WTC11 (cell line): Measurements from ENCODE around the gene TPBGL. TPM values are rescaled to one million over a fixed set of nuclear protein-coding genes. Genes with fewer than 3 reads are reported as not detected.

Experiments
- ATAC-seq: fragments of 200-7000 bp; cut with Tn5 transposase; 2 replicates; pipeline ENCODE4 v1.10.0; 2021; ENCODE audit warnings: mild to moderate bottlenecking, moderate library complexity
- CTCF ChIA-PET: fragments of 300-600 bp; sonication (Branson Sonifier 250); formaldehyde crosslinking; loops from one replicate; lab custom pipeline; 2021; ENCODE audit warnings: antibody characterized with exemption; lab: Charles Lee
- POLR2A ChIA-PET: fragments of 350-600 bp; sonication (Branson Sonifier 250); formaldehyde crosslinking; loops from one replicate; lab custom pipeline; 2021; ENCODE audit warnings: antibody characterized with exemption; lab: Charles Lee
- DNase-seq: peaks from one replicate; pipeline ENCODE4 v3.0.0; 2021; ENCODE audit warnings: low spot score
- H3K27ac Mint-ChIP-seq: 2 replicates; pipeline ENCODE4 v1.8.0; 2021; ENCODE audit warnings: mixed read lengths
- H3K27me3 Mint-ChIP-seq: 2 replicates; pipeline ENCODE4 v1.8.0; 2021; ENCODE audit warnings: low read depth, mild to moderate bottlenecking, moderate library complexity, mixed read lengths
- H3K36me3 Mint-ChIP-seq: 2 replicates; pipeline ENCODE4 v1.8.0; 2021; ENCODE audit warnings: mixed read lengths
- H3K4me1 Mint-ChIP-seq: 2 replicates; pipeline ENCODE4 v1.8.0; 2022; ENCODE audit warnings: mixed read lengths
- H3K4me3 Mint-ChIP-seq: 2 replicates; pipeline ENCODE4 v1.8.0; 2021; ENCODE audit warnings: mild to moderate bottlenecking, moderate library complexity, mixed read lengths
- H3K9me3 Mint-ChIP-seq: 2 replicates; pipeline ENCODE4 v1.8.0; 2021; ENCODE audit warnings: mixed read lengths
- AFF4 ChIP-seq: sonication (generic); formaldehyde crosslinking; IDR thresholded peaks from 2 replicates; pipeline ENCODE4 v1.8.1; 2023; ENCODE audit warnings: mild to moderate bottlenecking, missing genetic modification reagents, borderline replicate concordance
- GRHL2 ChIP-seq: fragments of 250-450 bp; sonication (Bioruptor Pico); IDR thresholded peaks from 2 replicates; pipeline ENCODE4 v1.8.0; 2022; ENCODE audit warnings: mild to moderate bottlenecking, moderate library complexity; ENCODE audit not compliant: insufficient replicate concordance, severe bottlenecking
- HMGXB4 ChIP-seq: sonication (generic); formaldehyde crosslinking; IDR thresholded peaks from 2 replicates; pipeline ENCODE4 v1.8.1; 2023; ENCODE audit warnings: mild to moderate bottlenecking, moderate library complexity, missing genetic modification reagents
- IRF1 ChIP-seq: sonication (generic); formaldehyde crosslinking; IDR thresholded peaks from 2 replicates; pipeline ENCODE4 v1.8.0; 2023; ENCODE audit warnings: missing genetic modification reagents
- JAZF1 ChIP-seq: fragments of 250-450 bp; sonication (Bioruptor Pico); IDR thresholded peaks from 2 replicates; pipeline ENCODE4 v1.9.0; 2021; ENCODE audit warnings: moderate library complexity, mild to moderate bottlenecking, inconsistent platforms
- KAT7 ChIP-seq: sonication (generic); formaldehyde crosslinking; IDR thresholded peaks from 2 replicates; pipeline ENCODE4 v1.8.1; 2023; ENCODE audit warnings: missing genetic modification reagents, mild to moderate bottlenecking, borderline replicate concordance
- NR1H2 ChIP-seq: sonication (generic); formaldehyde crosslinking; IDR thresholded peaks from 2 replicates; pipeline ENCODE4 v1.9.0; 2021; ENCODE audit warnings: mild to moderate bottlenecking, moderate library complexity, missing genetic modification reagents
- PRRX2 ChIP-seq: fragments of 250-450 bp; sonication (Bioruptor Pico); IDR thresholded peaks from 2 replicates; pipeline ENCODE4 v1.8.0; 2021; ENCODE audit warnings: mild to moderate bottlenecking
- RELA ChIP-seq: sonication (generic); formaldehyde crosslinking; IDR thresholded peaks from 2 replicates; pipeline ENCODE4 v1.8.1; 2022; ENCODE audit warnings: missing genetic modification reagents, mild to moderate bottlenecking, borderline replicate concordance
- SP1 ChIP-seq: sonication (generic); formaldehyde crosslinking; conservative IDR thresholded peaks from 2 replicates; pipeline ENCODE4 v1.8.1; 2022; ENCODE audit warnings: missing genetic modification reagents
- TEAD4 ChIP-seq: sonication (generic); formaldehyde crosslinking; IDR thresholded peaks from 2 replicates; pipeline ENCODE4 v1.8.0; 2022; ENCODE audit warnings: mild to moderate bottlenecking, missing genetic modification reagents
- total RNA-seq: library from RNA; stranded (reverse); gene quantifications from 3 replicates; pipeline ENCODE4 v1.2.3, GENCODE V29; 2021
- TF ChIP-seq, protein P1 (sequence below): sonication (generic); formaldehyde crosslinking; IDR thresholded peaks from 2 replicates; pipeline ENCODE4 v1.8.1; 2023; ENCODE audit warnings: mild to moderate bottlenecking, missing genetic modification reagents
- TF ChIP-seq, protein P2 (sequence below): sonication (generic); formaldehyde crosslinking; IDR thresholded peaks from 2 replicates; pipeline ENCODE4 v1.8.0; 2023; ENCODE audit warnings: mild to moderate bottlenecking, missing genetic modification reagents
- TF ChIP-seq, protein P3 (sequence below): fragments of 250-450 bp; sonication (Bioruptor Pico); IDR thresholded peaks from 2 replicates; pipeline ENCODE4 v2.1.2; 2022; ENCODE audit warnings: mild to moderate bottlenecking, moderate library complexity
- TF ChIP-seq, protein P4 (sequence below): sonication (generic); formaldehyde crosslinking; IDR thresholded peaks from 2 replicates; pipeline ENCODE4 v1.8.0; 2022; ENCODE audit warnings: mild to moderate bottlenecking, missing genetic modification reagents

The TPBGL gene
- total RNA-seq, 1 experiment from 2014 or later, result 0.37 TPM

- POLR2A ChIA-PET, result interaction anchor here (1.4 to 1.7 kb wide), 2 partner anchors 12 to 22 kb away, joined by 3 read pairs; no protein-coding TSS in a partner anchor
- no peak overlapping the region for H3K4me3 Mint-ChIP-seq
- DNase-seq, result peak; percentile 26
- no peaks in the 10 kb centered on the region for H3K36me3 Mint-ChIP-seq
- TF ChIP-seq, protein P1, sequence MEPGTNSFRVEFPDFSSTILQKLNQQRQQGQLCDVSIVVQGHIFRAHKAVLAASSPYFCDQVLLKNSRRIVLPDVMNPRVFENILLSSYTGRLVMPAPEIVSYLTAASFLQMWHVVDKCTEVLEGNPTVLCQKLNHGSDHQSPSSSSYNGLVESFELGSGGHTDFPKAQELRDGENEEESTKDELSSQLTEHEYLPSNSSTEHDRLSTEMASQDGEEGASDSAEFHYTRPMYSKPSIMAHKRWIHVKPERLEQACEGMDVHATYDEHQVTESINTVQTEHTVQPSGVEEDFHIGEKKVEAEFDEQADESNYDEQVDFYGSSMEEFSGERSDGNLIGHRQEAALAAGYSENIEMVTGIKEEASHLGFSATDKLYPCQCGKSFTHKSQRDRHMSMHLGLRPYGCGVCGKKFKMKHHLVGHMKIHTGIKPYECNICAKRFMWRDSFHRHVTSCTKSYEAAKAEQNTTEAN, result no peak
- TF ChIP-seq JAZF1 (CRISPR knock-in tag) (no peak), AFF4 (CRISPR knock-in tag) (no peak), PRRX2 (no peak), HMGXB4 (no peak), KAT7 (CRISPR knock-in tag) (no peak), TEAD4 (no peak), SP1 (no peak), IRF1 (CRISPR knock-in tag) (no peak), GRHL2 (CRISPR knock-in tag) (no peak), NR1H2 (CRISPR knock-in tag) (no peak), RELA (CRISPR knock-in tag) (no peak)
- TF ChIP-seq, protein P2, sequence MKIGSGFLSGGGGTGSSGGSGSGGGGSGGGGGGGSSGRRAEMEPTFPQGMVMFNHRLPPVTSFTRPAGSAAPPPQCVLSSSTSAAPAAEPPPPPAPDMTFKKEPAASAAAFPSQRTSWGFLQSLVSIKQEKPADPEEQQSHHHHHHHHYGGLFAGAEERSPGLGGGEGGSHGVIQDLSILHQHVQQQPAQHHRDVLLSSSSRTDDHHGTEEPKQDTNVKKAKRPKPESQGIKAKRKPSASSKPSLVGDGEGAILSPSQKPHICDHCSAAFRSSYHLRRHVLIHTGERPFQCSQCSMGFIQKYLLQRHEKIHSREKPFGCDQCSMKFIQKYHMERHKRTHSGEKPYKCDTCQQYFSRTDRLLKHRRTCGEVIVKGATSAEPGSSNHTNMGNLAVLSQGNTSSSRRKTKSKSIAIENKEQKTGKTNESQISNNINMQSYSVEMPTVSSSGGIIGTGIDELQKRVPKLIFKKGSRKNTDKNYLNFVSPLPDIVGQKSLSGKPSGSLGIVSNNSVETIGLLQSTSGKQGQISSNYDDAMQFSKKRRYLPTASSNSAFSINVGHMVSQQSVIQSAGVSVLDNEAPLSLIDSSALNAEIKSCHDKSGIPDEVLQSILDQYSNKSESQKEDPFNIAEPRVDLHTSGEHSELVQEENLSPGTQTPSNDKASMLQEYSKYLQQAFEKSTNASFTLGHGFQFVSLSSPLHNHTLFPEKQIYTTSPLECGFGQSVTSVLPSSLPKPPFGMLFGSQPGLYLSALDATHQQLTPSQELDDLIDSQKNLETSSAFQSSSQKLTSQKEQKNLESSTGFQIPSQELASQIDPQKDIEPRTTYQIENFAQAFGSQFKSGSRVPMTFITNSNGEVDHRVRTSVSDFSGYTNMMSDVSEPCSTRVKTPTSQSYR (CRISPR knock-in tag), result no peak
- TF ChIP-seq, protein P3, sequence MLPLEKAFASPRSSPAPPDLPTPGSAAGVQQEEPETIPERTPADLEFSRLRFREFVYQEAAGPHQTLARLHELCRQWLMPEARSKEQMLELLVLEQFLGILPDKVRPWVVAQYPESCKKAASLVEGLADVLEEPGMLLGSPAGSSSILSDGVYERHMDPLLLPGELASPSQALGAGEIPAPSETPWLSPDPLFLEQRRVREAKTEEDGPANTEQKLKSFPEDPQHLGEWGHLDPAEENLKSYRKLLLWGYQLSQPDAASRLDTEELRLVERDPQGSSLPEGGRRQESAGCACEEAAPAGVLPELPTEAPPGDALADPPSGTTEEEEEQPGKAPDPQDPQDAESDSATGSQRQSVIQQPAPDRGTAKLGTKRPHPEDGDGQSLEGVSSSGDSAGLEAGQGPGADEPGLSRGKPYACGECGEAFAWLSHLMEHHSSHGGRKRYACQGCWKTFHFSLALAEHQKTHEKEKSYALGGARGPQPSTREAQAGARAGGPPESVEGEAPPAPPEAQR (CRISPR knock-in tag), result no peak
- TF ChIP-seq, protein P4, sequence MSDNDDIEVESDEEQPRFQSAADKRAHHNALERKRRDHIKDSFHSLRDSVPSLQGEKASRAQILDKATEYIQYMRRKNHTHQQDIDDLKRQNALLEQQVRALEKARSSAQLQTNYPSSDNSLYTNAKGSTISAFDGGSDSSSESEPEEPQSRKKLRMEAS (CRISPR knock-in tag), result no peak
- no peaks in the 10 kb centered on the region for H3K9me3 Mint-ChIP-seq
- peaks cover 25% of the 10 kb centered on the region for H3K4me1 Mint-ChIP-seq
- H3K27ac Mint-ChIP-seq, result no peak overlapping the region
- CTCF ChIA-PET, result interaction anchor here (1.9 to 7.6 kb wide), 5 partner anchors 12 to 96 kb away, joined by 8 to 70 read pairs (median 13); no protein-coding TSS in a partner anchor
- peaks cover 33% of the 10 kb centered on the region for H3K27me3 Mint-ChIP-seq
- ATAC-seq, result no peak
Observed at GRCh38 chr11:75236062-75236461, 4.5 kb upstream of the TPBGL start.
